MM.1S (cell line): ENCODE measurements around the gene ST3GAL3.

Experiments used
- EZH2 ChIP-seq: fragments of 300-600 bp; sonication (generic); optimal IDR thresholded peaks from 2 replicates; pipeline ENCODE3; 2017; ENCODE audit warnings: low read depth, mild to moderate bottlenecking, antibody characterized with exemption, low read length, mixed read lengths
- EZH2phosphoT487 ChIP-seq: fragments of 300-600 bp; sonication (generic); IDR thresholded peaks from 2 replicates; pipeline ENCODE4 v1.6.1; 2018; ENCODE audit warnings: antibody characterized with exemption, low read length
- TF ChIP-seq, protein P1 (sequence below): fragments of 300-600 bp; sonication (generic); IDR thresholded peaks from 2 replicates; pipeline ENCODE4 v1.5.1; 2016; ENCODE audit warnings: antibody characterized with exemption, low read length, mixed read lengths

DNA sequence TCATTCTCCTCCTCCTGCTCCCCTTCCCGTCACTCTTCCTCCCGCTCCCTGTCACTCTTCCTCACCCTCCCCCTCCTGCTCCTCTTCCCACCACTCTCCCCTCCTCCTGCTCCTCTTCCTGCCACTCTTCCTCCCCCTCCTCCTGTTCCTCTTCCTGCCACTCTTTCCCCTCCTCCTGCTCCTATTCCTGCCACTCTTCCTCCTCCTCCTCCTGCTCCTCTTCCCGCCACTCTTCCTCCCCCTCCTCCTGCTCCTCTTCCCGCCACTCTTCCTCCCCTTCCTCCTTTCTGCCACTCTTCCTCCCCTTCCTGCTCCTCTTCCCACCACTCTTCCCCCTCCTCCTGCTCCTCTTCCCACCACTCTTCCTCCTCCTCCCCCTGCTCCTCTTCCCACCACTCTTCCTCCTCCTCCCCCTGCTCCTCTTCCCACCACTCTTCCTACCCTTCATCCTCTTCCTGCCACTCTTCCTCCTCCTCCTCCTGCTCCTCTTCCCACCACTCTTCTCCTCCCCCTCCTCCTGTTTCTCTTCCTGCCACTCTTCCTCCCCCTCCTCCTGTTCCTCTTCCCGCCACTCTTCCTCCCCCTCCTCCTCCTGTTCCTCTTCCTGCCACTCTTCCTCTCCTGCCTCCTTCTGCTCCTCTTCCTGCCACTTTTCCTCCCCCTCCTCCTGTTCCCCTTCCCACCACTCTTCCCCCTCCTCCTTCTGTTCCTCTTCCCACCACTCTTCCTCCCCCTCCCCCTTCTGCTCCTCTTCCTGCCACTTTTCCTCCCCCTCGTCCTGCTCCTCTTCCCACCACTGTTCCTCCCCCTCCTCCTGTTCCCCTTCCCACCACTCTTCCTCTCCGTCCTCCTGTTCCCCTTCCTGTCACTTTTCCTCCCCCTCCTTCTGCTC, 197.6 kb downstream of the ST3GAL3 start:
- TF ChIP-seq, protein P1, sequence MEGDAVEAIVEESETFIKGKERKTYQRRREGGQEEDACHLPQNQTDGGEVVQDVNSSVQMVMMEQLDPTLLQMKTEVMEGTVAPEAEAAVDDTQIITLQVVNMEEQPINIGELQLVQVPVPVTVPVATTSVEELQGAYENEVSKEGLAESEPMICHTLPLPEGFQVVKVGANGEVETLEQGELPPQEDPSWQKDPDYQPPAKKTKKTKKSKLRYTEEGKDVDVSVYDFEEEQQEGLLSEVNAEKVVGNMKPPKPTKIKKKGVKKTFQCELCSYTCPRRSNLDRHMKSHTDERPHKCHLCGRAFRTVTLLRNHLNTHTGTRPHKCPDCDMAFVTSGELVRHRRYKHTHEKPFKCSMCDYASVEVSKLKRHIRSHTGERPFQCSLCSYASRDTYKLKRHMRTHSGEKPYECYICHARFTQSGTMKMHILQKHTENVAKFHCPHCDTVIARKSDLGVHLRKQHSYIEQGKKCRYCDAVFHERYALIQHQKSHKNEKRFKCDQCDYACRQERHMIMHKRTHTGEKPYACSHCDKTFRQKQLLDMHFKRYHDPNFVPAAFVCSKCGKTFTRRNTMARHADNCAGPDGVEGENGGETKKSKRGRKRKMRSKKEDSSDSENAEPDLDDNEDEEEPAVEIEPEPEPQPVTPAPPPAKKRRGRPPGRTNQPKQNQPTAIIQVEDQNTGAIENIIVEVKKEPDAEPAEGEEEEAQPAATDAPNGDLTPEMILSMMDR: no peak
- TF ChIP-seq EZH2 (no peak), EZH2phosphoT487 (no peak)
